ENCODE measurements around the gene LITAFD.

Gene LITAFD

DNA sequence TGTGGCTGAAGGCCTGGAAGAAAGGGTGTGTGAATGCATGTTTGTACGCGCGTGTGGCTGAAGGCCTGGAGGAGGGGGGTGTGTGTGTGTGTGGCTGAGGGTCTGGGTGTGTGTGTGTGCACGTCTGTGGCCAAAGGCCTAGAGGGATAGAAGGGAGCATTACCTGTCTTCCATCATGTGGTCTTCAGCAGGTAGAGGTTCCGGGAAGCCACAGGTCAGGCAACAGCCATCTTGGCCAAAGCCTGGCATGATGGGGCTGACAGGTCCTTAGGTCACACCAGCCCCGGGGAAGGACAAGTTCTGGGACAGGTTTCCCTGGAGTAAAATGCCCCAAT lies 5.2 kb downstream of the LITAFD start:
- H3K36me3 ChIP-seq: peaks cover 15 to 40% (median 29%) of the 10 kb centered on the region in 3 donors
- H3K4me3 ChIP-seq: no peak overlapping the region
- TF ChIP-seq, protein P1, sequence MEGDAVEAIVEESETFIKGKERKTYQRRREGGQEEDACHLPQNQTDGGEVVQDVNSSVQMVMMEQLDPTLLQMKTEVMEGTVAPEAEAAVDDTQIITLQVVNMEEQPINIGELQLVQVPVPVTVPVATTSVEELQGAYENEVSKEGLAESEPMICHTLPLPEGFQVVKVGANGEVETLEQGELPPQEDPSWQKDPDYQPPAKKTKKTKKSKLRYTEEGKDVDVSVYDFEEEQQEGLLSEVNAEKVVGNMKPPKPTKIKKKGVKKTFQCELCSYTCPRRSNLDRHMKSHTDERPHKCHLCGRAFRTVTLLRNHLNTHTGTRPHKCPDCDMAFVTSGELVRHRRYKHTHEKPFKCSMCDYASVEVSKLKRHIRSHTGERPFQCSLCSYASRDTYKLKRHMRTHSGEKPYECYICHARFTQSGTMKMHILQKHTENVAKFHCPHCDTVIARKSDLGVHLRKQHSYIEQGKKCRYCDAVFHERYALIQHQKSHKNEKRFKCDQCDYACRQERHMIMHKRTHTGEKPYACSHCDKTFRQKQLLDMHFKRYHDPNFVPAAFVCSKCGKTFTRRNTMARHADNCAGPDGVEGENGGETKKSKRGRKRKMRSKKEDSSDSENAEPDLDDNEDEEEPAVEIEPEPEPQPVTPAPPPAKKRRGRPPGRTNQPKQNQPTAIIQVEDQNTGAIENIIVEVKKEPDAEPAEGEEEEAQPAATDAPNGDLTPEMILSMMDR (IDR thresholded peaks at IDR 0.05): no peak
- H3K4me1 ChIP-seq: peaks cover 0 to 16% (median 7%) of the 10 kb centered on the region in 4 donors
- H3K27me3 ChIP-seq: peaks cover 0 to 8% of the 10 kb centered on the region in 2 donors
- H3K27ac ChIP-seq: no peak overlapping the region
- intact Hi-C loops (cut with DNase I; ENCODE audit: low total_unique reads): loop anchor here (5.0 kb wide), 1 partner anchor 225 kb away; no protein-coding TSS in a partner anchor
- no peaks in the 10 kb centered on the region for H3K9me3 ChIP-seq
- DNase-seq: no peak

DNA sequence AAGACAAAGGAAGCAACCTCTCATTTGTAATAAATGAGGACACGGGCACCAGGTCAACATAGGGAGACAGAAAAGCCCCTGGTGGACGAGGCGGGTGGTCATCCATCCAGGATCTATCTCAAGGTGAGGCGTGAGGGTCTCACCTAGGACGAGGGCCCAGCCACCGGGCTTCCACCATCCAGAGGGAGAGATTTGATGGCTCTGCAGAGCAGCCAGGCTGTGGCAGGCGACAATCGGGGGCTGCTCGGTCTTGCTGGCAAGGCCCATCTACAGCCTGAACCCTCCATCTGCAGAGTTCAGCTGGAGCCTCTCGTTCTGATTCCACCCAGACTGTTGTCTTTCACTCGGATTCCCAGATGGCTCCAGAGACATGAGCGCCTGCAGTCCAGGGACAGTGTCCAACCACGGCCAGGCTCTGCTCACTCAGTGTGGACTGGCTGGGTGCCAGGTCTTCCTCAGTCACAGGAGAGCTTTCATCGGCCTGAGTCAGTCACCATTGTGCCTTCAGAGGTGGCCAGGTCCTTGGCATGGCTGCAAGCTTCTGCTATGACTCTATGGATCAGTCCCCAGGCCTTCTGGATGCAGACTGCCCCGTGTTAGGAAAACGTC lies 5.9 kb downstream of the LITAFD start:
- TF ChIP-seq, protein P1 (IDR thresholded peaks at IDR 0.05): no peak
- no peaks in the 10 kb centered on the region for H3K9me3 ChIP-seq
- H3K4me3 ChIP-seq: no peak overlapping the region
- H3K36me3 ChIP-seq: peaks cover 15 to 47% (median 29%) of the 10 kb centered on the region in 3 donors
- intact Hi-C loops (cut with DNase I; ENCODE audit: low total_unique reads): loop anchor here (5.0 kb wide), 1 partner anchor 226 kb away; no protein-coding TSS in a partner anchor
- peaks cover 0 to 8% of the 10 kb centered on the region in 2 donors for H3K27me3 ChIP-seq
- peak in 1 of 2 donors; percentile 59 for DNase-seq
- H3K4me1 ChIP-seq: peaks cover 0 to 16% (median 7%) of the 10 kb centered on the region in 4 donors
- no peak overlapping the region for H3K27ac ChIP-seq

DNA sequence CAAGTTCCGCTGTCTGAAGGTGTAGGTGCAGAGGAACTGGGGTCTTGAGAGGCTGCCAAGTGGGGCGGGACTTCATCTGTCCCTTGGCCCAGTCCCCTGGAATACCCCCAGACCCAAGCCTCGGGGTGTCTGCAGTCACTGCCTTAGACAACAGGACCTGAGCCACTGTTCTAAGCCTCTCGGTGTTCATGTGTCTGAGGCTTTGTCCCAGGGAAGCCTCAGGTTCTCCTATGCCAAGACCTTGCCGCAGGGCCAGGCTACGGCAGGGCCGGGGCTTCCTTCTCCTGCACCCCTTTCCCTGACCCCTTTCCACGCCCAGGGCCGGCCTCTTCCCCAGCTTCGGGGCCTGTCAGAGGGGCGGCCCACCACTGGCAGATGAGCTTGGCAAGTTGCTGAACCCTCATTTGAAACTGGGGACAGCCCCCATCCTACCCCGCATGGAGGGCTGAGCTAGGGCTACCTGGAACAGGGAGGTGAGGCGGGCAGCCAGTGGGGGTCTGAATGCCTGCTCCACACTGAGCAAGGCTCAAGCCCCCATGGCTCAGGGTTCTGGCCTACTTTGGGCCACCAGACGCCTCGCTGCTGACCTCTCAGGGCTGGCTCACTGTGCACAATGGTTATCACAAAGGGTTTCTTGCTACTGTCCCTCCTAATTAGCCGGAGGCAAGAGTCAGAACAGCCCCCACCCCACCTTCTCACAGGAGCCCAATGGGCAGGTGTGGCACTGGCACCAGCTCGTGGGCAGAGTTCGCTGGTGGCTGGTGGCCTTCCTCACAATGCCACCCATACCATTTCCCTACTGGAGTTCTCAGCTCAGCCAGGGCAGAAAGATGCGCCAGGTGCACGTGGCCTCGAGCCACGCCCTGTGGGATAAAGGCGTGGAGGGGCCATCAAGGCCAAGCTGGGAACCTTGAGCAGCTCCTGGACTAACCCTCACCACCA lies 7.1 kb downstream of the LITAFD start:
- Histone ChIP-seq H3K36me3 (peaks cover 27 to 58% (median 40%) of the 10 kb centered on the region in 3 donors), H3K27ac (no peak overlapping the region), H3K4me1 (peaks cover 0 to 16% (median 7%) of the 10 kb centered on the region in 4 donors), H3K27me3 (peaks cover 0 to 3% of the 10 kb centered on the region in 2 donors), H3K4me3 (no peak overlapping the region), H3K9me3 (no peaks in the 10 kb centered on the region)
- intact Hi-C loops (cut with DNase I; ENCODE audit: low total_unique reads): loop anchor here (5.0 kb wide), 1 partner anchor 227 kb away; no protein-coding TSS in a partner anchor
- no peak for DNase-seq
- TF ChIP-seq, protein P1 (IDR thresholded peaks at IDR 0.05): no peak

DNA sequence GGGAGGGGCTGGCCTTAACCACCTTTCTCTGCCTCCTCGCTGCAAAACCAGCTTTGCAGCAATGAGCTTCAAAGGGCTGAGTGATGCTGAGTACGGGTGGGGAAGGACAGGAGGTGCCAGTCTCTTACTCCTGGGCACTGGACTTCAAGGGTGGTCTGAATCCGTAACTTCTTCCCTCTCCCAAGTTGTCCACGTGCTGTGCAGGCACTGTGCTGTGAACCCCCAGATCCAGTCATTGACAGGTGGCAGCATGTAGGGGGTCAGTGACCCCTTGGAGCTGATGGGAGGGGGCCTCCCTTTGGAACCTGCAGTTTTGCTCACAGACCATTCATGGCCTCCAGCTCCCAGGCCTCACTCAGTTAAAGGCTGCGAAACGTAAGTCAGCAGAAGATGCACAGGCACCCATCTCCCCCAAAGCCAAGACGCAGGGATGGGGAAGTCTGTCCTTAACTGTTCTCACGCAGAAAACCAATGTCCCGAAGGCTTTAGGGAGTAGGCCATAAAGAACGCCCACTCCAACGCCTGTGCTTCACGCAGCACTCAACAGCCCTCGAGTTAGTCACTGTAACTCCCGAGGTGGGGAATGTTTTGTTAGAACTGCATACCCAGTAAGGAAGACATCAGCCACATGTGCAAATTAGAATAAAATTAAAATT lies 7.9 kb downstream of the LITAFD start:
- H3K4me1 ChIP-seq: peaks cover 0 to 16% (median 7%) of the 10 kb centered on the region in 4 donors
- H3K27ac ChIP-seq: no peak overlapping the region
- H3K27me3 ChIP-seq: peaks cover 0 to 2% of the 10 kb centered on the region in 2 donors
- no peak for DNase-seq
- peaks cover 35 to 66% (median 48%) of the 10 kb centered on the region in 3 donors for H3K36me3 ChIP-seq
- intact Hi-C loops (cut with DNase I; ENCODE audit: low total_unique reads): loop anchor here (5.0 kb wide), 1 partner anchor 228 kb away; no protein-coding TSS in a partner anchor
- TF ChIP-seq, protein P1 (IDR thresholded peaks at IDR 0.05): no peak
- H3K4me3 ChIP-seq: no peak overlapping the region
- no peaks in the 10 kb centered on the region for H3K9me3 ChIP-seq

- Histone ChIP-seq H3K27me3 (no peaks in the 10 kb centered on the region), H3K9me3 (no peaks in the 10 kb centered on the region), H3K4me1 (peaks cover 0 to 16% (median 7%) of the 10 kb centered on the region in 4 donors), H3K36me3 (peaks cover 40 to 72% (median 54%) of the 10 kb centered on the region in 3 donors), H3K27ac (no peak overlapping the region), H3K4me3 (no peak overlapping the region)
- no peak for DNase-seq
- intact Hi-C loops (cut with DNase I; ENCODE audit: low total_unique reads): no loop called here
- TF ChIP-seq, protein P1 (IDR thresholded peaks at IDR 0.05): no peak
These were observed 8.4 kb downstream of the LITAFD start for GRCh38 chr16:8890549-8890921.

All from tibial artery (tissue), 4 donors.